ENCODE results near the gene SLC5A9. TPM values are rescaled to one million over a fixed set of nuclear protein-coding genes. Genes with fewer than 3 reads are reported as not detected.
"Not testable (repeated sequence)": the region's sequence is repeated elsewhere in the genome, so short reads cannot be mapped to it uniquely, and the experiment has no call there.

Gene SLC5A9
- total RNA-seq, 1 donor: 0.10 TPM

- H3K4me3 ChIP-seq (ENCODE audit: low read length): no peak overlapping the region
Observed at GRCh38 chr1:48248356-48248755, 25.8 kb downstream of the SLC5A9 start.

GRCh38 chr1:48249868-48250267 is 27.4 kb downstream of the SLC5A9 start:
- no peaks in the 10 kb centered on the region for H3K9me3 ChIP-seq (ENCODE audit: low read depth, low read length)
- H3K4me3 ChIP-seq (ENCODE audit: low read length): no peak overlapping the region
- H3K4me1 ChIP-seq (ENCODE audit: insufficient read depth, low read length): peaks cover 29% of the 10 kb centered on the region
- no peaks in the 10 kb centered on the region for H3K27me3 ChIP-seq (ENCODE audit: insufficient read depth, low read length)

More at GRCh38 chr1:48248356-48248755, 25.8 kb downstream of the SLC5A9 start:
- H3K9me3 ChIP-seq (ENCODE audit: low read depth, low read length): no peaks in the 10 kb centered on the region
- H3K4me1 ChIP-seq (ENCODE audit: insufficient read depth, low read length): peaks cover 34% of the 10 kb centered on the region
- no peaks in the 10 kb centered on the region for H3K27me3 ChIP-seq (ENCODE audit: insufficient read depth, low read length)

- Histone ChIP-seq H3K9me3 (ENCODE audit: low read depth, low read length) (no peaks in the 10 kb centered on the region), H3K27me3 (ENCODE audit: insufficient read depth, low read length) (no peaks in the 10 kb centered on the region), H3K4me3 (ENCODE audit: low read length) (no peak overlapping the region), H3K4me1 (ENCODE audit: insufficient read depth, low read length) (peaks cover 22% of the 10 kb centered on the region)
Observed at GRCh38 chr1:48250572-48250971, 28.1 kb downstream of the SLC5A9 start.

- H3K4me3 ChIP-seq (ENCODE audit: low read length): no peak overlapping the region
- no peaks in the 10 kb centered on the region for H3K27me3 ChIP-seq (ENCODE audit: insufficient read depth, low read length)
- no peaks in the 10 kb centered on the region for H3K9me3 ChIP-seq (ENCODE audit: low read depth, low read length)
- H3K4me1 ChIP-seq (ENCODE audit: insufficient read depth, low read length): peaks cover 14% of the 10 kb centered on the region
Observed at GRCh38 chr1:48251323-48251722, 28.8 kb downstream of the SLC5A9 start.

- no peaks in the 10 kb centered on the region for H3K27me3 ChIP-seq (ENCODE audit: insufficient read depth, low read length)
- H3K9me3 ChIP-seq (ENCODE audit: low read depth, low read length): no peaks in the 10 kb centered on the region
- peaks cover 9% of the 10 kb centered on the region for H3K4me1 ChIP-seq (ENCODE audit: insufficient read depth, low read length)
Observed at GRCh38 chr1:48251821-48252220, 29.3 kb downstream of the SLC5A9 start.

GRCh38 chr1:48254254-48254653 is 31.7 kb downstream of the SLC5A9 start:
- Histone ChIP-seq H3K27me3 (ENCODE audit: insufficient read depth, low read length) (no peaks in the 10 kb centered on the region), H3K4me3 (ENCODE audit: low read length) (no peak overlapping the region), H3K9me3 (ENCODE audit: low read depth, low read length) (no peaks in the 10 kb centered on the region), H3K4me1 (ENCODE audit: insufficient read depth, low read length) (no peaks in the 10 kb centered on the region)

More at GRCh38 chr1:48251821-48252220, 29.3 kb downstream of the SLC5A9 start:
- no peak overlapping the region for H3K4me3 ChIP-seq (ENCODE audit: low read length)

GRCh38 chr1:48258106-48258505 is 35.6 kb downstream of the SLC5A9 start:
- no peaks in the 10 kb centered on the region for H3K4me1 ChIP-seq (ENCODE audit: insufficient read depth, low read length)
- H3K27me3 ChIP-seq (ENCODE audit: insufficient read depth, low read length): no peaks in the 10 kb centered on the region
- H3K4me3 ChIP-seq (ENCODE audit: low read length): no peak overlapping the region
- H3K9me3 ChIP-seq (ENCODE audit: low read depth, low read length): no peaks in the 10 kb centered on the region

- Histone ChIP-seq H3K27me3 (ENCODE audit: insufficient read depth, low read length) (no peaks in the 10 kb centered on the region), H3K9me3 (ENCODE audit: low read depth, low read length) (no peaks in the 10 kb centered on the region), H3K4me3 (ENCODE audit: low read length) (no peak overlapping the region)
Observed at GRCh38 chr1:48261881-48262400, 39.4 kb downstream of the SLC5A9 start.

GRCh38 chr1:48263041-48263440 is 40.5 kb downstream of the SLC5A9 start:
- no peaks in the 10 kb centered on the region for H3K4me1 ChIP-seq (ENCODE audit: insufficient read depth, low read length)
- H3K4me3 ChIP-seq (ENCODE audit: low read length): no peak overlapping the region
- H3K27me3 ChIP-seq (ENCODE audit: insufficient read depth, low read length): no peaks in the 10 kb centered on the region
- H3K9me3 ChIP-seq (ENCODE audit: low read depth, low read length): no peaks in the 10 kb centered on the region

More at GRCh38 chr1:48261881-48262400, 39.4 kb downstream of the SLC5A9 start:
- no peaks in the 10 kb centered on the region for H3K4me1 ChIP-seq (ENCODE audit: insufficient read depth, low read length)

GRCh38 chr1:48266576-48266975 is 44.1 kb downstream of the SLC5A9 start:
- Histone ChIP-seq H3K4me1 (ENCODE audit: insufficient read depth, low read length) (no peaks in the 10 kb centered on the region), H3K9me3 (ENCODE audit: low read depth, low read length) (no peaks in the 10 kb centered on the region), H3K4me3 (ENCODE audit: low read length) (no peak overlapping the region), H3K27me3 (ENCODE audit: insufficient read depth, low read length) (no peaks in the 10 kb centered on the region)

- not testable (repeated sequence) for H3K4me1 ChIP-seq (ENCODE audit: insufficient read depth, low read length); H3K9me3 ChIP-seq (ENCODE audit: low read depth, low read length); H3K27me3 ChIP-seq (ENCODE audit: insufficient read depth, low read length); H3K4me3 ChIP-seq (ENCODE audit: low read length)
Observed at GRCh38 chr1:48277437-48277836, 54.9 kb downstream of the SLC5A9 start.

- H3K4me1 ChIP-seq (ENCODE audit: insufficient read depth, low read length): not testable (repeated sequence)
Observed at GRCh38 chr1:48282329-48282728, 59.8 kb downstream of the SLC5A9 start.

GRCh38 chr1:48284696-48285420 is 62.3 kb downstream of the SLC5A9 start:
- H3K27me3 ChIP-seq (ENCODE audit: insufficient read depth, low read length); H3K9me3 ChIP-seq (ENCODE audit: low read depth, low read length); H3K4me3 ChIP-seq (ENCODE audit: low read length); H3K4me1 ChIP-seq (ENCODE audit: insufficient read depth, low read length): not testable (repeated sequence)

More at GRCh38 chr1:48282329-48282728, 59.8 kb downstream of the SLC5A9 start:
- not testable (repeated sequence) for H3K4me3 ChIP-seq (ENCODE audit: low read length); H3K9me3 ChIP-seq (ENCODE audit: low read depth, low read length); H3K27me3 ChIP-seq (ENCODE audit: insufficient read depth, low read length)

GRCh38 chr1:48285525-48285924 is 63.0 kb downstream of the SLC5A9 start:
- Histone ChIP-seq H3K27me3 (ENCODE audit: insufficient read depth, low read length) (no peaks in the 10 kb centered on the region), H3K4me3 (ENCODE audit: low read length) (no peak overlapping the region), H3K9me3 (ENCODE audit: low read depth, low read length) (no peaks in the 10 kb centered on the region), H3K4me1 (ENCODE audit: insufficient read depth, low read length) (no peaks in the 10 kb centered on the region)

GRCh38 chr1:48291421-48291820 is 68.9 kb downstream of the SLC5A9 start:
- Histone ChIP-seq H3K4me3 (ENCODE audit: low read length) (no peak overlapping the region), H3K27me3 (ENCODE audit: insufficient read depth, low read length) (no peaks in the 10 kb centered on the region), H3K4me1 (ENCODE audit: insufficient read depth, low read length) (no peaks in the 10 kb centered on the region), H3K9me3 (ENCODE audit: low read depth, low read length) (no peaks in the 10 kb centered on the region)

- Histone ChIP-seq H3K4me3 (ENCODE audit: low read length) (no peak overlapping the region), H3K9me3 (ENCODE audit: low read depth, low read length) (no peaks in the 10 kb centered on the region), H3K27me3 (ENCODE audit: insufficient read depth, low read length) (no peaks in the 10 kb centered on the region), H3K4me1 (ENCODE audit: insufficient read depth, low read length) (no peaks in the 10 kb centered on the region)
Observed at GRCh38 chr1:48292706-48293105, 70.2 kb downstream of the SLC5A9 start.

Data from mononuclear cell (primary cell).